Measurements from ENCODE around the gene STPG3. TPM values are rescaled to one million over a fixed set of nuclear protein-coding genes. Genes with fewer than 3 reads are reported as not detected.
A peak's percentile ranks its signal among the peaks of the same experiment; 100 is the strongest.

STPG3 gene
- total and polyA plus RNA-seq, 9 of the 15 experiments (the other 6 are each of a cell fraction or from before 2014, with no cell fraction given), result not detected

GRCh38 chr9:137217276-137218211 is 33.5 kb upstream of the STPG3 start:
- Histone ChIP-seq H3K4me3 (peak overlapping the region; percentile 40), H3K4me2 (ENCODE audit: insufficient read depth, low read length) (peak overlapping the region; percentile 82), H3K27me3 (ENCODE audit: control insufficient read depth in 2 of 2, insufficient read depth in 2 of 2, low read length in 2 of 2) (no peaks in the 10 kb centered on the region), H3K27ac (ENCODE audit: extremely low read depth, low read depth, low read length) (peak overlapping the region; percentile 72), H3K9me1 (ENCODE audit: control insufficient read depth, insufficient read depth, low read length) (no peaks in the 10 kb centered on the region), H3K4me1 (replicated peaks in 1 of 2; ENCODE audit: control insufficient read depth in 2 of 2, insufficient read depth in 2 of 2, low read length in 2 of 2) (peaks cover 28 to 88% of the 10 kb centered on the region in 2 experiments), H3K9ac (ENCODE audit: insufficient read depth in 1 of 2, low read depth in 2 of 2, low read length in 2 of 2) (peak overlapping the region; percentile 76 to 92), H3K9me3 (replicated peaks; ENCODE audit: control insufficient read depth, insufficient read depth, low read depth, low read length) (no peaks in the 10 kb centered on the region), H4K20me1 (replicated peaks; ENCODE audit: control insufficient read depth, insufficient read depth, low read length) (no peaks in the 10 kb centered on the region), H2AFZ (ENCODE audit: low read depth, low read length) (peak overlapping the region; percentile 35; the same call in 1 of the 2 replicates), H3K36me3 (ENCODE audit: control insufficient read depth, insufficient read depth, low read length) (peaks cover 35% of the 10 kb centered on the region; the same call in 2 of the 3 replicates), H3K79me2 (ENCODE audit: control insufficient read depth, insufficient read depth, low read length) (peaks cover 18% of the 10 kb centered on the region; the same call in 2 of the 3 replicates)
- CTCF ChIA-PET (ENCODE audit: low intra/inter-chr PET ratio), result no interaction called here
- intact Hi-C loops (cut with micrococcal nuclease) (loop anchor here (2.0 kb wide), 1 partner anchor 17 kb away; the partner anchor contains the start of gene TPRN), in situ Hi-C loops (cut with MboI) (no loop called here)
- 15% methylated on average over 30 of the region's 36 CpGs for WGBS (ENCODE audit: insufficient coverage, low coverage, missing lambda C conversion rate)
- FAIRE-seq (peak; percentile 98), ATAC-seq (peak; percentile 88), DNase-seq (ENCODE audit: extremely low read depth in 1 of 4, low spot score in 3 of 4) (peak; percentile 84 to 92 (median 88))
- POLR2A ChIA-PET, result interaction anchor here (0.5 to 2.1 kb wide), 9 partner anchors 8 to 90 kb away, joined by 3 to 13 read pairs (median 4); no protein-coding TSS in a partner anchor
- TSS peak; percentile 37 for BruUV-seq (replicated peaks)
- TF ChIP-seq NFRKB (IDR thresholded peaks at IDR 0.05; ENCODE audit: low read depth) (no peak), ELF1 (tag; IDR thresholded peaks at IDR 0.05) (no peak), EHMT2 (IDR thresholded peaks at IDR 0.05) (no peak), IFI16 (CRISPR knock-in tag; IDR thresholded peaks at IDR 0.05) (no peak), ZBTB8A (IDR thresholded peaks at IDR 0.05; ENCODE audit: partially characterized antibody) (no peak), ZC3H8 (IDR thresholded peaks at IDR 0.05) (no peak), SLC30A9 (CRISPR knock-in tag; IDR thresholded peaks at IDR 0.05) (no peak), C11orf30 (IDR thresholded peaks at IDR 0.05; ENCODE audit: low read depth) (peak; percentile 62; the same call in 1 of the 2 replicates), ZNF174 (CRISPR knock-in tag; IDR thresholded peaks at IDR 0.05) (no peak), HLTF (IDR thresholded peaks at IDR 0.05) (no peak), RBFOX2 (IDR thresholded peaks at IDR 0.05; ENCODE audit: low read depth, low read length) (peak; percentile 74), MYNN (IDR thresholded peaks at IDR 0.05) (no peak), MYNN (CRISPR knock-in tag; IDR thresholded peaks at IDR 0.05) (no peak)
- TF ChIP-seq, protein P1, sequence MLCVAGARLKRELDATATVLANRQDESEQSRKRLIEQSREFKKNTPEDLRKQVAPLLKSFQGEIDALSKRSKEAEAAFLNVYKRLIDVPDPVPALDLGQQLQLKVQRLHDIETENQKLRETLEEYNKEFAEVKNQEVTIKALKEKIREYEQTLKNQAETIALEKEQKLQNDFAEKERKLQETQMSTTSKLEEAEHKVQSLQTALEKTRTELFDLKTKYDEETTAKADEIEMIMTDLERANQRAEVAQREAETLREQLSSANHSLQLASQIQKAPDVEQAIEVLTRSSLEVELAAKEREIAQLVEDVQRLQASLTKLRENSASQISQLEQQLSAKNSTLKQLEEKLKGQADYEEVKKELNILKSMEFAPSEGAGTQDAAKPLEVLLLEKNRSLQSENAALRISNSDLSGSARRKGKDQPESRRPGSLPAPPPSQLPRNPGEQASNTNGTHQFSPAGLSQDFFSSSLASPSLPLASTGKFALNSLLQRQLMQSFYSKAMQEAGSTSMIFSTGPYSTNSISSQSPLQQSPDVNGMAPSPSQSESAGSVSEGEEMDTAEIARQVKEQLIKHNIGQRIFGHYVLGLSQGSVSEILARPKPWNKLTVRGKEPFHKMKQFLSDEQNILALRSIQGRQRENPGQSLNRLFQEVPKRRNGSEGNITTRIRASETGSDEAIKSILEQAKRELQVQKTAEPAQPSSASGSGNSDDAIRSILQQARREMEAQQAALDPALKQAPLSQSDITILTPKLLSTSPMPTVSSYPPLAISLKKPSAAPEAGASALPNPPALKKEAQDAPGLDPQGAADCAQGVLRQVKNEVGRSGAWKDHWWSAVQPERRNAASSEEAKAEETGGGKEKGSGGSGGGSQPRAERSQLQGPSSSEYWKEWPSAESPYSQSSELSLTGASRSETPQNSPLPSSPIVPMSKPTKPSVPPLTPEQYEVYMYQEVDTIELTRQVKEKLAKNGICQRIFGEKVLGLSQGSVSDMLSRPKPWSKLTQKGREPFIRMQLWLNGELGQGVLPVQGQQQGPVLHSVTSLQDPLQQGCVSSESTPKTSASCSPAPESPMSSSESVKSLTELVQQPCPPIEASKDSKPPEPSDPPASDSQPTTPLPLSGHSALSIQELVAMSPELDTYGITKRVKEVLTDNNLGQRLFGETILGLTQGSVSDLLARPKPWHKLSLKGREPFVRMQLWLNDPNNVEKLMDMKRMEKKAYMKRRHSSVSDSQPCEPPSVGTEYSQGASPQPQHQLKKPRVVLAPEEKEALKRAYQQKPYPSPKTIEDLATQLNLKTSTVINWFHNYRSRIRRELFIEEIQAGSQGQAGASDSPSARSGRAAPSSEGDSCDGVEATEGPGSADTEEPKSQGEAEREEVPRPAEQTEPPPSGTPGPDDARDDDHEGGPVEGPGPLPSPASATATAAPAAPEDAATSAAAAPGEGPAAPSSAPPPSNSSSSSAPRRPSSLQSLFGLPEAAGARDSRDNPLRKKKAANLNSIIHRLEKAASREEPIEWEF (CRISPR knock-in tag; IDR thresholded peaks at IDR 0.05), result no peak
- TF ChIP-seq, protein P2, sequence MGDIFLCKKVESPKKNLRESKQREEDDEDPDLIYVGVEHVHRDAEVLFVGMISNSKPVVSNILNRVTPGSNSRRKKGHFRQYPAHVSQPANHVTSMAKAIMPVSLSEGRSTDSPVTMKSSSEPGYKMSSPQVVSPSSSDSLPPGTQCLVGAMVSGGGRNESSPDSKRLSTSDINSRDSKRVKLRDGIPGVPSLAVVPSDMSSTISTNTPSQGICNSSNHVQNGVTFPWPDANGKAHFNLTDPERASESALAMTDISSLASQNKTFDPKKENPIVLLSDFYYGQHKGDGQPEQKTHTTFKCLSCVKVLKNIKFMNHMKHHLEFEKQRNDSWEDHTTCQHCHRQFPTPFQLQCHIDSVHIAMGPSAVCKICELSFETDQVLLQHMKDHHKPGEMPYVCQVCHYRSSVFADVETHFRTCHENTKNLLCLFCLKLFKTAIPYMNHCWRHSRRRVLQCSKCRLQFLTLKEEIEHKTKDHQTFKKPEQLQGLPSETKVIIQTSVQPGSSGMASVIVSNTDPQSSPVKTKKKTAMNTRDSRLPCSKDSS (IDR thresholded peaks at IDR 0.05; ENCODE audit: low read depth, partially characterized antibody), result no peak
